ENCODE results near the gene GLUD2. TPM values are rescaled to one million over a fixed set of nuclear protein-coding genes. Genes with fewer than 3 reads are reported as not detected.

The GLUD2 gene
- total RNA-seq, 1 experiment from 2014 or later = 1.4 TPM

Other genes starting within 250 kb of the GLUD2 start
- gene CT47B1, start 171.7 kb upstream of the GLUD2 start, total RNA-seq (2014; rRNA removed; shearing (Covaris generic)) = not detected in 2 replicates
- gene CT47A11, start 110.5 kb upstream of the GLUD2 start, total RNA-seq (2014; rRNA removed; shearing (Covaris generic)) = not detected in 2 replicates
- gene CT47A10, start 105.6 kb upstream of the GLUD2 start, total RNA-seq (2014; rRNA removed; shearing (Covaris generic)) = not detected in 2 replicates
- not detected in 2 replicates for gene CT47A9, start 100.7 kb upstream of the GLUD2 start, total RNA-seq (2014; rRNA removed; shearing (Covaris generic))
- gene CT47A8, start 95.9 kb upstream of the GLUD2 start, total RNA-seq (2014; rRNA removed; shearing (Covaris generic)) = not detected in 2 replicates
- gene CT47A7, start 91.0 kb upstream of the GLUD2 start, total RNA-seq (2014; rRNA removed; shearing (Covaris generic)) = not detected in 2 replicates
- gene CT47A6, start 86.1 kb upstream of the GLUD2 start, total RNA-seq (2014; rRNA removed; shearing (Covaris generic)) = not detected in 2 replicates
- not detected in 2 replicates for gene CT47A5, start 81.3 kb upstream of the GLUD2 start, total RNA-seq (2014; rRNA removed; shearing (Covaris generic))
- not detected in 2 replicates for gene CT47A4, start 76.4 kb upstream of the GLUD2 start, total RNA-seq (2014; rRNA removed; shearing (Covaris generic))
- not detected in 2 replicates for gene CT47A3, start 71.5 kb upstream of the GLUD2 start, total RNA-seq (2014; rRNA removed; shearing (Covaris generic))
- not detected in 2 replicates for gene CT47A2, start 66.7 kb upstream of the GLUD2 start, total RNA-seq (2014; rRNA removed; shearing (Covaris generic))
- gene CT47A1, start 61.9 kb upstream of the GLUD2 start, total RNA-seq (2014; rRNA removed; shearing (Covaris generic)) = not detected in 2 replicates